Thyroid gland (tissue), 4 donors: ENCODE results near the gene APOF. TPM values are rescaled to one million over a fixed set of nuclear protein-coding genes. Genes with fewer than 3 reads are reported as not detected.
"Not testable (repeated sequence)": the region's sequence is repeated elsewhere in the genome, so short reads cannot be mapped to it uniquely, and the experiment has no call there.

Experiments used
- DNase-seq, 2 donors: peaks; one replicate each; pipeline ENCODE4 v3.0.0-alpha.2; 2019
- H3K27ac ChIP-seq, 3 donors: fragments of 200-600 bp; sonication (generic); 1 replicate in 2 of 3; 2 replicates in 1 of 3; pipeline ENCODE4 v1.5.1; 2016 to 2019; ENCODE audit warnings: mild to moderate bottlenecking in 1 of 3, moderate library complexity in 1 of 3
- H3K27me3 ChIP-seq: fragments of 200-600 bp; sonication (generic); one replicate; pipeline ENCODE4 v1.5.1; 2019
- H3K36me3 ChIP-seq, 2 donors: fragments of 200-600 bp; sonication (generic); one replicate each; pipeline ENCODE4 v1.5.1; 2016 to 2019
- H3K4me1 ChIP-seq, 2 donors: fragments of 200-600 bp; sonication (generic); one replicate each; pipeline ENCODE4 v1.5.1; 2017 to 2019
- H3K4me3 ChIP-seq, 3 donors: fragments of 200-600 bp; sonication (generic); replicated peaks in 1 of 3; 1 replicate in 2 of 3; 2 replicates in 1 of 3; pipeline ENCODE4 v1.5.1; 2016; ENCODE audit warnings: mild to moderate bottlenecking in 1 of 3
- H3K9me3 ChIP-seq: fragments of 200-600 bp; sonication (generic); one replicate; pipeline ENCODE4 v1.5.1; 2017
- POLR2A ChIP-seq, 2 donors: fragments of 450-650 bp; IDR thresholded peaks; one replicate each; pipeline ENCODE4 v1.6.1; 2017; ENCODE audit warnings: antibody characterized with exemption in 2 of 2, mild to moderate bottlenecking in 2 of 2, moderate library complexity in 1 of 2
- WGBS, 2 donors: methylation state at CpG; one replicate each; pipeline ENCODE4 v1.1.5; 2017; 5-methylcytosine and 5-hydroxymethylcytosine counted together
- intact Hi-C: fragments of 100-400 bp; cut with DNase I; formaldehyde crosslinking; loops from one replicate; pipeline ENCODE4 v1.15.1; 2023
- total RNA-seq, 4 donors: library from RNA; depleted of rRNA; stranded (reverse); fragments of >200 nt; gene quantifications; one replicate each; pipeline ENCODE4 v1.2.3, GENCODE V29; 2016
- TF ChIP-seq, protein P1 (sequence below), 6 experiments: fragments of 200-600 bp in 3 of 6; fragments of 450-650 bp in 3 of 6; sonication (generic) in 3 of 6; IDR thresholded peaks; one replicate each; pipeline ENCODE4 v1.5.1; 2016 to 2019; ENCODE audit warnings: antibody characterized with exemption in 6 of 6, mild to moderate bottlenecking in 2 of 6, inconsistent platforms in 1 of 6, moderate library complexity in 1 of 6

APOF gene, protein sequence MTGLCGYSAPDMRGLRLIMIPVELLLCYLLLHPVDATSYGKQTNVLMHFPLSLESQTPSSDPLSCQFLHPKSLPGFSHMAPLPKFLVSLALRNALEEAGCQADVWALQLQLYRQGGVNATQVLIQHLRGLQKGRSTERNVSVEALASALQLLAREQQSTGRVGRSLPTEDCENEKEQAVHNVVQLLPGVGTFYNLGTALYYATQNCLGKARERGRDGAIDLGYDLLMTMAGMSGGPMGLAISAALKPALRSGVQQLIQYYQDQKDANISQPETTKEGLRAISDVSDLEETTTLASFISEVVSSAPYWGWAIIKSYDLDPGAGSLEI
- total RNA-seq, result not detected

DNA sequence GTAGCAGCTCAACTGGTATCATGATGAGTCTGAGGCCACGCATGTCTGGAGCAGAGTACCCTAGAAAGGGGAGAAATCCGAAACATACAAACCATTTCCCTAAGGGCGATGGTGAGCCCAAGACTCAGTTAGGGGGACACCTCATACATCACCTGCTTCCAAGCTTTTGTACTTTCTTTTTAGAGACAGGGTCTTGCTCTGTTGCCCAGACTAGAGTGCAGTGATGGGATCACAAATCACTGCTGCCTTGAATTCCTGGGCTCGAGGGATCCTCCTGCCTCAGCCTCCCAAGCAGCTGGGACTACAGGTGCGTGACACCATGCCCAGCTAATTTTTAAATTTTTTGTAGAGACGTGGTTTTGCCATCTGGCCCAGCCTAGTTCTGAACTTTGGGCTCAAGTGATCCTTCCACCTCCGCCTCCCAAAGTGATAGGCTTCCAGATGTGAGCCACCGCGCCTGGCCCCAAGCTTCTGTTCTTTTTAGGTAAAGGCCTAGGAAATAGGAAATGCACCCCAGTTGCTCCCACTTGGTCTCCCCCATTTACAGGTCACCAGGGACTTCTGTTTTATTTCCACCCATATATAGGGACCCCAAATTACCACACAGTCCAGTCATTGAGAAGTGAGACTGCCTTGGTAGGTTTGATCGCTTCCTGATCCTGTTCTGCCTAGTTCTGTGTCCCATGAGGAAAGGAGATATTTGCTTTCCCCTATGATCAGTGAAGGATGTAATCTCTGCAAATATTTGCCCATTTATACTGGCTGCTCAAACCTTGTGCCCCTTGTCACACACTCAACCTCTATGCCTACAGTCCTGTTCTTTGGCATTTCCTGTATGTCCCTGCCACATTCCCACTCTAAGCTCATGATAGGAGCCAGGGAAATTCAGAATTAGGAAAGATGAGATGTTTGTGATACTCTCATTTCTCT lies at the start of gene APOF:
TSS of gene APOF (minus strand) at position 728 of the 930 bp plus-strand sequence. CDS start at position 616, 112 bp downstream.
- Histone ChIP-seq H3K27me3 (no peaks in the 10 kb centered on the region), H3K9me3 (no peaks in the 10 kb centered on the region), H3K36me3 (no peaks in the 10 kb centered on the region), H3K4me1 (peaks cover 14 to 21% of the 10 kb centered on the region in 2 donors), H3K27ac (no peak within 1 kb of the TSS), H3K4me3 (no peak within 1 kb of the TSS)
- no peak for DNase-seq
- TF ChIP-seq, protein P1, sequence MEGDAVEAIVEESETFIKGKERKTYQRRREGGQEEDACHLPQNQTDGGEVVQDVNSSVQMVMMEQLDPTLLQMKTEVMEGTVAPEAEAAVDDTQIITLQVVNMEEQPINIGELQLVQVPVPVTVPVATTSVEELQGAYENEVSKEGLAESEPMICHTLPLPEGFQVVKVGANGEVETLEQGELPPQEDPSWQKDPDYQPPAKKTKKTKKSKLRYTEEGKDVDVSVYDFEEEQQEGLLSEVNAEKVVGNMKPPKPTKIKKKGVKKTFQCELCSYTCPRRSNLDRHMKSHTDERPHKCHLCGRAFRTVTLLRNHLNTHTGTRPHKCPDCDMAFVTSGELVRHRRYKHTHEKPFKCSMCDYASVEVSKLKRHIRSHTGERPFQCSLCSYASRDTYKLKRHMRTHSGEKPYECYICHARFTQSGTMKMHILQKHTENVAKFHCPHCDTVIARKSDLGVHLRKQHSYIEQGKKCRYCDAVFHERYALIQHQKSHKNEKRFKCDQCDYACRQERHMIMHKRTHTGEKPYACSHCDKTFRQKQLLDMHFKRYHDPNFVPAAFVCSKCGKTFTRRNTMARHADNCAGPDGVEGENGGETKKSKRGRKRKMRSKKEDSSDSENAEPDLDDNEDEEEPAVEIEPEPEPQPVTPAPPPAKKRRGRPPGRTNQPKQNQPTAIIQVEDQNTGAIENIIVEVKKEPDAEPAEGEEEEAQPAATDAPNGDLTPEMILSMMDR (IDR thresholded peaks at IDR 0.05), result no peak
- TF ChIP-seq POLR2A (IDR thresholded peaks at IDR 0.05), result no peak
- intact Hi-C loops, result no loop called here
- WGBS, 2 donors, result 91 to 92% methylated on average over 10 of the region's 10 CpGs

DNA sequence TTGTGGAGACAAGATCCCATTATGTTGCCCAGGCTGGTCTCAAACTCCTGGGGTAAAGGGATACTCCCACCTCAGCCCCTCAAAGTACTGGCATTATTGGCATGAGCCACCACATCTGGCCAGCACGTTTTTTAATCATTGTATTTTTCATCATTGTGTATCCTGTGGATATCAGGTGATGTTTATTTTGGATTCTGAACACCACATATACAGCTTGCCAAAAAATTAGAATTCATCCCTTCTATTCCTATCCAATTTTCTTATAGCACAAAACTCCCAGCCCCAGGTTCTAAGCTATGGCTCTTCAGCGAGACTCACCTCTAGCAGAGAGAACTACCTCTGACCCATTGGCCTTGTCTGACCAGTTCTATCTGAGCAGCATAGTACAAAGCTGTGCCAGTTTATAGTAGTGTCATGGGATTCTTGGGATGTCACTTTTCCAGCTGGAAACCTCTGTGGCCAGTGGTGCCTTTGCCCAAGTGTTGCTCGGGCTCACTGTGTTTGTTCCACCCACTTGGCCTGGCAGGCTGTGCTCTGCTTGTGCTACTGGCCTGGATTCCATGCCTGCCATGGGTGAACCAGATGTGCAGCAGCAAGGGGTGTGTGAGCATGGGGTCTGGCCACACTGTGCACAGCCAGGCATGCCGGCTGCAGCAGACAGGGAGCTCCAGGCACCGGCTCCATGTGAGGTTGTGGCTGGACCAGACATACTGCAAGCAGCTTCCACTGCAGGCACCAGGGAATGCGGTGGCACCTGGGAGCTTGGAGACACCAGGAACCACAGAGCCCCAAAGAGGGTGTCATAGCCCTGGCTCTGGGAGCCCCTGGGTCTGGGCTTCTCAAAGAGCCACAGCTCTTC lies 49.4 kb upstream of the APOF start:
- Histone ChIP-seq H3K4me3 (no peak overlapping the region), H3K27me3 (no peaks in the 10 kb centered on the region), H3K36me3 (no peaks in the 10 kb centered on the region), H3K9me3 (no peaks in the 10 kb centered on the region), H3K27ac (no peak overlapping the region), H3K4me1 (peaks cover 7 to 11% of the 10 kb centered on the region in 2 donors)
- peak in 1 of 2 donors; percentile 3 for DNase-seq
- no peak for TF ChIP-seq POLR2A (IDR thresholded peaks at IDR 0.05)
- TF ChIP-seq, protein P1 (IDR thresholded peaks at IDR 0.05), result no peak
- 56 to 72% methylated on average over 3 to 6 of the region's 6 CpGs for WGBS, 2 donors
- intact Hi-C loops, result no loop called here

DNA sequence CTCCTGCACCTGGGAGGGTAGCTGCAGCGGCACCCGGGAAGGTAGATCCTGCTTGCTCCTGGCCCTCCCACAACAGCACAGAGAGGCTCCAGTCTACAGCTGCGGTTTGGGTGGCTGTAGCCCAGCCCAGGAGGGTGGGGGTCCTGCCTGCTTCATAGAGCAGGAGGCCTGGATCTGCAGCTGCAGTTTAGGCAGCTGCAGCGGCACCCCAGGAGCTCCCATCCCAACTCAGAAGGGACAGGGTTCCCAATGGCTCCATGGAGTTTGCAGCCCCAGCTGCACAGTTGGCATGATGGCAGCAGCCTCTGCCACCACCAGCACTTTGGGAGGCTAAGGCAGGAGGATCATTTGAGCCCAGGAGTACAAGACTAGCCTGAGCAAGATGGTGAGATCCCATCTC lies 48.1 kb upstream of the APOF start:
- no peaks in the 10 kb centered on the region for H3K9me3 ChIP-seq
- no CpG with 5 or more reads among the region's 4 CpGs for WGBS, 2 donors
- no peaks in the 10 kb centered on the region for H3K27me3 ChIP-seq
- H3K4me3 ChIP-seq, result no peak overlapping the region
- H3K27ac ChIP-seq, result no peak overlapping the region
- H3K36me3 ChIP-seq, result no peaks in the 10 kb centered on the region
- DNase-seq, result no peak
- H3K4me1 ChIP-seq, result peaks cover 7 to 11% of the 10 kb centered on the region in 2 donors
- intact Hi-C loops, result no loop called here
- no peak for TF ChIP-seq POLR2A (IDR thresholded peaks at IDR 0.05)
- TF ChIP-seq, protein P1 (IDR thresholded peaks at IDR 0.05), result no peak

DNA sequence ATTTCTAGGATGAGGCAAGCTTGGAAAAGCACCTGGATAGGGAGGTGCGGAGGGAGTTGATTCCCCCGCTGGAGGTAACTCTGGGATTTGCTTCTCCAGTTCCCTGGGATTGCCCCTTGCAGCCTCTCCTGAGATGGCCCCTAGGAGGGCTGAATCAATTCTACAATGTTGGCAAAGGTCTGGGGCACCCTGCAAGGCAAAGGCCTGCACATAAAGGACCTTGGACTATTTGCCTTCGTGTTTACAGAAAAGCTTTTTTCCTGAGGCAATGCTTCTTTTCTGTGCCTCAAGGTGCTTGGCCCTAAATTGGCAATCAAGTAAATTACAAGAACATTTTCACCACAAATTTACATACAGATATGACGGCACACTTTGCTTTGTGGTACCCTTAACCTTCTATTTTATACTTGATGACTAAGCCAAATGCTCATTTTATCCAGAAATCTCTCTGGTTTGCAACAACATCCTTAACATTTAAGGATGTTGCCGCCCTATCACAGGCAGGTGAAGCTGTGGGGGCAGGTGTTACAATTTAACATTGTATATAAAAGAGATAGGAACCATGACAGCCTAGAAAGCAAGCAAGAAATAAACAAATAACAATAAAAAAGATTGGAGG lies 46.3 kb upstream of the APOF start:
- TF ChIP-seq, protein P1 (IDR thresholded peaks at IDR 0.05), result no peak
- TF ChIP-seq POLR2A (IDR thresholded peaks at IDR 0.05), result no peak
- intact Hi-C loops, result no loop called here
- no peak for DNase-seq

DNA sequence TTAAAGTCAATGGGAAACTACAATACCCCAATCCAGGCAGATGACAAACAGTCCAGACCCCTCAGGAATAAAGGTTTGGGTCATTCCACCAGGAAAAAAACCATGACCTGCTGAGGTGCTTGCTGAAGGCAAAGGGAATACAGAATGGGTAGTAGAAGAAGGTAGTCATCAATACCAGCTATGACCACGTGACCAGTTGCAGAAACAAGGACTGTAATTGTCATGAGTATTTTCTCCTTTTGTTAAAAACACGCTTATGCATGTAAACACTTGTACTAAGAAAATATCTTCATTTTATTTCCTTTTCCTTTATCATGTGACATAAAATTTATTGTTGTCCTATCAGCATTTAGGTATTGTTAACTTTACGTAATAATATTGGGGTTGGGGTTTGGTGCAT lies 41.6 kb upstream of the APOF start:
- H3K27ac ChIP-seq, H3K36me3 ChIP-seq, H3K4me3 ChIP-seq, H3K4me1 ChIP-seq, DNase-seq, intact Hi-C loops, H3K27me3 ChIP-seq, H3K9me3 ChIP-seq: not testable (repeated sequence)
- WGBS, 2 donors, result 92 to 93% methylated on average over 3 of the region's 3 CpGs

More for the DNA sequence above, 46.3 kb upstream of the APOF start:
- H3K27me3 ChIP-seq, result no peaks in the 10 kb centered on the region
- no peaks in the 10 kb centered on the region for H3K36me3 ChIP-seq
- H3K4me3 ChIP-seq, result no peak overlapping the region
- peaks cover 7 to 10% of the 10 kb centered on the region in 2 donors for H3K4me1 ChIP-seq
- WGBS, 2 donors, result 89 to 93% methylated on average over 5 of the region's 5 CpGs
- H3K9me3 ChIP-seq, result no peaks in the 10 kb centered on the region
- H3K27ac ChIP-seq, result no peak overlapping the region

DNA sequence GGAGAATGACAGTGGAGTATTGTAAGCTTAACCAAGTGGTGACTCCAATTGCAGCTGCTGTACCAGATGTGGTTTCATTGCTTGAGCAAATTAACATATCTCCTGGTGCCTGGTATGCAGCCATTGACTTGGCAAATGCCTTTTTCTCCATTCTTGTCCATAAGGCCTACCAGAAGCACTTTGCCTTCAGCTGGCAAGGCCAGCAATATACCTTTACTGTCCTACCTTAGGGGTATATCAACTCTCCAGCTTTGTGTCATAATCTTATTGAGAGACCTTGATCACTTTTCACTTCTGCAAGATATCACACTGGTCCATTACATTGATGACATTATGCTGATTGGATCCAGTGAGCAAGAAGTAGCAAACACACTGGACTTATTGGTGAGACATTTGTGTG lies 39.0 kb upstream of the APOF start:
- not testable (repeated sequence) for H3K4me3 ChIP-seq

DNA sequence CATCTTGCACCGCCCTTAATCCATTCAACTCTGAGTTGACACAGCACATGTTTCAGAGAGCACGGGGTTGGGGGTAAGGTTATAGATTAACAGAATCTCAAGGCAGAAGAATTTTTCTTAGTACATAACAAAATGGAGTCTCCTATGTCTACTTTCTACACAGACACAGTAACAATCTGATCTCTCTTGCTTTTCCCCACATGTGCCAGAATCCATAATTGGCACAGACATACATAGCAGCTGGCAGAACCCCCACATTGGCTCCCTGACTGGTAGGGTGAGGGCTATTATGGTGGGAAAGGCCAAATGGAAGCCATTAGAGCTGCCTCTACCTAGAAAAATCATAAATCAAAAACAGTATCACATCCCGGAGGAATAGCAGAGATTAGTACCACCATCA lies 38.5 kb upstream of the APOF start:
- H3K4me1 ChIP-seq, H3K27me3 ChIP-seq, DNase-seq, H3K9me3 ChIP-seq, H3K4me3 ChIP-seq, H3K27ac ChIP-seq, H3K36me3 ChIP-seq, intact Hi-C loops: not testable (repeated sequence)
- WGBS, 2 donors, result 66 to 72% methylated on average over 2 of the region's 3 CpGs

More for the DNA sequence above, 39.0 kb upstream of the APOF start:
- H3K9me3 ChIP-seq, H3K27me3 ChIP-seq, intact Hi-C loops, DNase-seq, H3K4me1 ChIP-seq, H3K36me3 ChIP-seq, H3K27ac ChIP-seq: not testable (repeated sequence)
